Stimulated activated CD8-positive, alpha-beta memory T cell treated with anti-CD3 and anti-CD28 coated beads, Interleukin-4, amount 100 ng/mL, for 48 hours (primary cell): ENCODE data around the gene TRIAP1.
"Not testable (repeated sequence)": the region's sequence is repeated elsewhere in the genome, so short reads cannot be mapped to it uniquely, and the experiment has no call there.

Experiments
- DNase-seq: peaks from one replicate; pipeline ENCODE4 v3.0.0-alpha.2; 2020

Gene TRIAP1

DNA sequence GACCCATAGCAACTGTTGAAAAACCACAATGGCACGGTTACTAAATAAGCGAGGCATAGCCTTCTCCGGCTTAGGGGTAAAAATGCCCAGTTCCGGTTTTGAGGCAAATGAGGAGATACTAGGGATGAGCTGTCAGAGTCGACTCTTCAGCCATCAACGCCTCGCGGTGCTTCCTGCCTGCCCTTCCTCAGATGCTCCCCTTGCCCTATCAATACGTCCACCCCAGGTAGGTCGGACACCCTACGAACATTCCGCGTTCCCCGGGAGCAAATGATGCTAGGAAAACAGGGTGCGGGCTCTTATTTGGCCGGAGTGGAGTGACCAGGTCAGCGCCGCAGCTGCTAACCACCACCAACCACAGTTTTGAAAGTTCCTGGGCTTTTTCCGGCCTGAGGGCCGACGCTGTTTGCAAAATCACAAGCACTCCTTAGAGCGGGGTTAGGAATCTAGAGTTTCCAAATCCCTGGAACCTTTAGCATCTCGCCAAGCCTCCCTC, 22.2 kb upstream of the TRIAP1 start:
- peak; percentile 60 for DNase-seq

DNA sequence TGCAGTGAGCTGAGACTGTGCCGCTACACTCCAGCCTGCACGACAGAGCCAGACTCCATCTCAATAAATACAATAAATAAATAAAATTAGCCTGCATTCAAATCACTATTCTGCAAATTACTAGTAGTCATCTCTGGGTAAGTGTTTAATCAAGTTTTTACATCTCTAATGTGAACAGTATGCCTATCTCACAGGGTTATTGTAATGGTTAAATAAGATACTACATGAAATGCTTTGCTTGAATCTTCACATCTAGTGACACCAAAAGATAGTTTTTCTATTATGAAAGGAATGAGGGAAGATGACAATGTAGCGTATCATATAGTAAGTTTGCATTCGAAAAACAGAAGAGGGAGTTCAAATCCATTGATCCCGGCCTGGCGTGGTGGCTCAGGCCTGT, 21.3 kb upstream of the TRIAP1 start:
- no peak for DNase-seq

DNA sequence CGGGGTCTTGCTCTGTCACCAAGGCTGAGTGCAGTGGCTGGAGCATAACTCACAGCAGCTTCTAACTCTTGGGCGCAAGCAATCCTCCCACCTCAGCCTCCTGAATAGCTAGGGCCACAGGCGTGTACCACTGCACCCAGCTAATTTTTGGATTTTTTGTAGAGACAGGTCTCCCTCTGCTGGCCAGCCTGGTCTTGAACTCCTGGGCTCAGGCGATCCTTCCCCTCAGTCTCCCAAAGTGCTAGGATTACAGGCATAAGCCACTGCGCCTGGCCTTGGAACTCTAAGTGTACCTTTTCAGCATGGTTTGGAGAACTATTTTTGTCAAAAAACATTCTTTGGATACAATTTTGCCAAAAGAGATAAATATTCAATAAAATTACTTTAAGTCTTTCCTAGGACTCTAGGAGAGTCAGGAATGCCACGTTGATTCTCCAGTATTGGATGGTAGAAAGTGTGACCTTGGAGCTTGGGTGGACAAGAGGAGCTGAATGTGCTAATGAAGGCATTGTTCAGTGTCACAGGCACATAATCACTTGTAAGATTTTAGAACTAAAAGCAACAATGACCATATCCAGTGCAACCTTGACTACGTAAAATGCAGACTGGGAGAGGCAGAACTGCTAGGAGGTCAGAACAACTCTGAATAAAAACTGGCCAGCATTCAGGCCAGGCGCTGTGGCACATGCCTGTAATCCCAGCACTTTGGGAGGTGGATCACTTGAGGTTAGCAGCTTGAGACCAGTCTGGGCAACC, 20.6 kb upstream of the TRIAP1 start:
- DNase-seq, result peak; percentile 52

DNA sequence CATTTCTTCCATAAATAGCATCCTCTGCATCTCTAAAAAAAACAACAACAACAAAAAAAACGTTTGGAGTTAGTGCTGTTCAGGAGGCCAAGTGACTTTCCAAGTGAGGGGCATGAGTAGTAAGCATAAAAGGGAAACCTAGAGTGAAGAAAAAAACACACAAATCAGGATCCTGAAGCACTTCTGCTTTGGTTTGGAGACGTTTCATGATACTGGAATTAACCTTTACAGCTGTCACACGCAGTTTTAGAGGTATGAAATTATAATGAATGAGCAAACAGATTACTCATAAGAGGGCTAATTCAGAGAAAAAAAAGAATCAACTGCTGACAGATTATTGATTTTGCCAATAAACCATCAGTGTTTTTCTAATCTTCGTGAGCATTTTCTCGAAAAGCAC, 19.6 kb upstream of the TRIAP1 start:
- DNase-seq, result no peak

DNA sequence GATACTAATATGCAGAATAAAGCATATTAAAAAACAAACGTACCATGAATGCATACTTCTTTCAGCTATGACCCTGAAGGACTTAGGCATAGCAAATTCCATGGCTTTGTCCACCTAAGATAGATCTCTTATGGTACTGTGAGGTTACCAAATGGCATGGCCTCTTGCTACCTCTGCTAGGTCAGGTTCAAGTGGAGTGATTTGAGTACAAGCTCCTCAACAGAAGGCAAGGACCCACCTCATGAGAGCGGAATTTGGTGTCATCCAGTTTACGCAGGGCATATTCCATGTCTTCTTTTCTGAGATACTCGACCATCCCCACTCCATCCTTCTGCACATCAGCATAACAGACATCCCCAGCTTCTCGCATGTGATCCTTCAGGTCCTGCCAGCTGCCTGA, 17.5 kb upstream of the TRIAP1 start:
- DNase-seq, result no peak

DNA sequence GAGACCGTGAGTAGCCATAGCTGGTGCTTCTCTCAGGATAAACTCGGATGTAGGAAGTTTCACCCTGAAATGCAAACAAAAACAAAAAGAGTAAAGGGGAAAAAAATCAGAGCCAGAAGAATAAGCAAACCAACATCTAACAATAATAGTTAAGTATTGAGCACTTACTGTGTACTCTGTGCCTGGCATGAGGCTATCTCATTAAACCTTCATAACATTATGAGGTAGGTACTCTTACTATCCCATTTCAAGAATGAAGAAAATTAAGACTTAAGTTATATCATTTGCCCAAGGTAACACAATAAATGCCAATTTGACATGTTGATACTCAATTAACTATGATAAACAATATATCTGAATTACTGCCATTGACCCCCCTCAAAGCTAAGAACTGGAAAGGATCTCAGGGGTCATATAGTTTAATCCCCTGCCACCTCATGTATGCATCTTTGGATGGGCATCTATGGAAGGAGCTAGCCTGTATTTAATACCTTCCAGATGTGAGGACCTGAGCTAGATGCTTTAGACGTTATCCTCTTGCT, 16.0 kb upstream of the TRIAP1 start:
- no peak for DNase-seq

DNA sequence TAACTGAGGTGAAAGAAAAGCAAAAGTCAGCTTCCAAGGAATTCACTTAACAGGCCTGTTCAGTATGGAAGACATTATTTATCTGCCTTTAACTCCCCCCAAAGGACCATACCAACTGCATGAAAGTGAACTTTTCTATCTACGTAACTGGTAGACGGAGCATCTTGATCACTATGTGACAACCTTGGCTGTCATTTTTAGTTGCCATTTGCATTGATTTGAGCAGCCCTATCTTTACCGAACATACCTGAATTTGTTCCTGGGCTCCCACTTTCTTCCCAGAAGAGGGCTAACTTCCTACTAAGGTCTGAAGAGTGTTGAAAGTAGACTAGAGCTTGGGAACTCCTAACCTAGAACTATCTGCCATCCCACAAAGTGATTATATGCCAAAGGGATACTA, 14.0 kb upstream of the TRIAP1 start:
- DNase-seq, result no peak

DNA sequence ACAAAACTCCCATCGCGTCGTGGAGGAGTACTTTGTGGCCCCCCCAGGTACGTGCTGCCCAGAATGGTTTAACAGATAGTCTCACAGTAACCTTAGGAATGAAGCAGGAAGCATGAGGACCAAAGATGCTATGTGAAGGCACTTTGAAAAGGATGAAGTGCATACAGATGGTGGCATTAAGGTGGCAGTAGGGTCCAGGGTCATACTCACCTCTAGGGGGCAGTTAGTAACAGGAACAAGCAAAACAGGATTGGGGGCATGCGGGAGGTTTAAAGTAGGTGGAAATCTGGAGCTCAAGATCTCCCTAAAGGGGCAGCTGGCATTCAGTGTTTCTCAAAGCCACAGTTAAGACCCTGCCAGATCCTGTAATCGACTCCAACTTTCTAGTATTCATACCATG, 10.9 kb upstream of the TRIAP1 start:
- DNase-seq, result no peak

DNA sequence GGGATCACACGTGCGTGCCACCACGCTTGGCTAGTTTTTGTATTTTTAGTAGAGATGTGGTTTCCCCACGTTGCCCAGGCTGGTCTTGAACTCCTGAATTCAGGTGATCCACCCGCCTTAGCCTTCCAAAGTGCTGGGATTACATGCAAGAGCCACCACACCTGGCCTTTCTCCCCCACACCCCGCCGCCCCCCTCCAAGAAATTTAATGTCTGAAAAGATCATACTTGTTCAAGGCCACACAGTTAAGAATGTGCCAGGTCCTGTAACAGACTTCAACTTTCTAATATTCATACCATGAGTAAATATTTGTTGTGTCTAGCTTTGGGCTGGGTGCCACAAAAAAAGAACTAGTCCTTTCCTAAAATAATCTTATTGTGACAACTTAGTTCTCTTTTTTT, 9.1 kb upstream of the TRIAP1 start:
- no peak for DNase-seq

DNA sequence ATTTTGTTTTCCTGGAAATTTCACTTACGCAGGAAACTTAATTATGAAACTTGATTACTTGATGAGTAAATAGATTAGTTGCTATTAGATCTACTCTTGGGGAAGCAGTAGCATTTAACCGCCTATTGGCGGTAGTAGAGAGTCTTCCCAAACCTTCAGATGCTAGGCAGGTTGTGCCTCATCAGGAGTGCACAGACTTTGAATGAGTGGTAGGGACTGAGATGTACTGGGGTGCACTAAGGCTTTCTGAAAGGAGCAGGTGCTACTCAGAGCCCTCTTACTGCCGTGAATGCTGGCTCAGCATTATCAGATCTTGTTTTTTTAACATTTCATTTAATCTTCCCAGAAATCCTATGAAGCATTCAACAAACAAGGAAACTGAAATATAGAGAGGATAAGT, 7.8 kb upstream of the TRIAP1 start:
- DNase-seq, result no peak

DNA sequence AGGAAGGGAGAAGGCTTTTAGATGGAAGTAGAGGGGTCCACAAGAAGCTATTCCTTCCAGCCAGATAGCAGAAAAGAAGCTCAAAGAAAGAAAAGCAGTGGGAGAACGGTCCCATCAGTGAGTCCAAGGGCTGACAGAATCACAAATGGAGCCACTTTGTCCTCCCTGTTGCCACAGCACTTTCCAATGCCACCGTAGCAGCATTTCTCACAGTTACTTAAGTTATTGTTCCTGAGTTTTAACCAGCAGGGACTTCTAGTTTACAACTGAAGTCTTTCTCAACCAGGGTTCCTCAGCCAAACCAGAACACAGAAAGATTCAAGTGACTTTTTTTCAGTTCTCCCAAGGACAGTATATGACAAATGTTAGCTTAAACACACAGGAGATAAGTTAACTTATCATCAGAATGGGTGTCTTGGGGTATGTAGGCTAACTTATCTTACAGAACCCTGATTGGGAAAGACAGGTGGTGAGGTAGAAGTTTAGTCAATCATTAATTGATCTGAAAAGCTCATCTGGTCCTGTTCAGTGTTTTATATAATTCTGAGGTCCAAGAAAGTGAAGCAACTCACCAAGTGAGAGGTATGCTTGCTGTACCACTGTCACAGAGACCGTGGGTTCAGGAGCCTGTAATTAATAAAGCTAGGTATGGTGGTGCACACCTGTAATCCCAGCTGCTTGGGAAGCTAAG, 7.0 kb upstream of the TRIAP1 start:
- DNase-seq, result no peak

DNA sequence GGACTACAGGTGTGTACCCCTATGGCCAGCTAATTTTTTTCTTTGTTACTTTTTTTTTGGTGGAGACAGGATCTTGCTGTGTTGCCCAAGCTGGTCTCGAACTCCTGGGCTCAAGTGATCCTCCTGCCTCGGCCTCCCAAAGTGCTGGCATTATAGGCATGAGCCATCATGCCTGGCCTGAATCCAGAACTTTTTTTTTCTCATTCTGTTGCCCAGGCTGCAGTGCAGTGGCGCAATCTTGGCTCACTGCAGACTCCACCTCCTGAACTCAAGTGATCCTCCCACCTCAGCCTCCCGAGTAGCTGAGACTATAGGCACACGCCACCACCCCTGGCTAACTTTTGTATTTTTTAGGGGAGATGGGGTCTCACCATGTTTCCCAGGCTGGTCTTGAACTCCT, 6.3 kb upstream of the TRIAP1 start:
- DNase-seq, result not testable (repeated sequence)

DNA sequence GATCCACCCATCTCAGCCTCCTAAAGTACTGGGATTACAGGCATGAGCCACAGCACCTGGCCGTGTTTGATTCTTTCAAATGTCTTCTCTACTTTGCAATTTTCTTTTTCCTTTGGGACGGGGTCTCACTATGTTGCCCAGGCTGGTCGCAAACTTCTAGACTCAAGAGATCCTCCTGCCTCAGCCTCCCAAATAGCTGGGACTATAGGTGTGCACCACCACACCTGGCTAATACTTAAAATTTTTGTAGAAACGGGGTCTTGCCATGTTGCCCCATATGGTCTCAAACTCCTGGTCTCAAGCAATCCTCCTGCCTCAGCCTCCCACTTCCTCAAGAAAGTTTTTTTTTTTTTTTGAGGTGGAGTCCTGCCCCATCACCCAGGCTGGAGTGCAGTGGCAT, 1.8 kb upstream of the TRIAP1 start:
- DNase-seq, result no peak

DNA sequence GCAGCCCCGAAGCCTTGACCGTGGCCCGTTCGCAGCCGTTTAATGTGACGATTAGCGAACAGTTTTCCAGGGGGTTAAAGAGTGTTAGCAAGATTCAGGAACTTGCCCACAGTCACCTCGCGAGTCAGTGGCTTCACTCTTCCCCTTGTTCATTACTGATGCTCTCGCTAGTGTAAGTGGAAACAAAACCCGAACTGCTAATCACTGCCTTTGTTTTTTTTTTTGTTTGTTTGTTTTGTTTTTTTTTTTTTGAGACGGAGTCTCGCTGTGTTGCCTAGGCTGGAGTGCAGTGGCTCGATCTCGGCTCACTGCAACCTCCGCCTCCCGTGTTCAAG, 627 bp upstream of the TRIAP1 start:
- DNase-seq, result not testable (repeated sequence)

DNA sequence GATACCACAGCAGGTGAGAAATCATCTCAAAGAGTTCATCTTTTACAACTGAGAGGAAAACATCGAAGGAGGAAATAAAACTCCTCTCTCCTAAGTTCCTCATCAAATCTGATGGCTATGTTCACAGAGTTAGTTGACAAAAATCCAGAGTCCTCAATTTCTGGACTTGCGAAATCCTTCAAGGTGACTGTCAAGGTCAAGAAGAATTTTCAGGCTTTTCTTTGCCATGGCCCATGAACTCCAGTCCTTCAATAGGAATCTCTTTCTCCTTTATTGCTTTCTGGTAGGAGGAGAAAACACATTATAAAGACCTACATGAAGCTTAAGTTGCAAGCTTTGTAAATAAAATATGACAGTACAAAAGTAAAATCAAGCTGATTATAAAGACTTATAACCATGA, 1.5 kb downstream of the TRIAP1 start:
- DNase-seq, result no peak

DNA sequence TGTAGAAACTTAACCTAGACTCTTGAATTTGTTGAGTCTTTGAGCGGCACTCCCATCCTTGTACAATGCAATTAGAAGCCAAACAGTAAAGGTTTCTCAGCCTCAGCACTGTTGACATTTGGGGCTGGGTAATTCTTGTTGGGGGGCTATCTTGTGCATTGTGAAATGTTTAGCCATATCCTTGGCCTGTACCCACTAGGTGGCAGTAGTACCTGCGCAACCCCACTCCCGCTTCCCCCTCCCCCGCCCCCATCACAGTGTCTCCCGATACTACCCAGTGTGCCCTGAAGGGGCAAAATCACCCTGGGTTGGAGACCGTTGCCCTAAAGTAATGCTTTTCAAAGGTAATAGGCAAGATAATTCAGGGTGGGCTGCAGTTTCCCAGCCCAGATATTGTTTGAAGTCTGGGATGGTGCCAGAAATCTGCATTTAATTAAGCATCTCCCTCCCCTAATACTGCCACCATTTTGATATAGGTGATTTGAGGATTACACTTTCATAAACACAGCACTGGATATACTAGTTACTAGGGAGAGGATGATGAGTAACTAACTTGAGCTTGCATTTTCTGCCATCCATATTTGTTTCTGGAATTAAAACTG, 6.4 kb downstream of the TRIAP1 start:
- DNase-seq, result peak; percentile 80

DNA sequence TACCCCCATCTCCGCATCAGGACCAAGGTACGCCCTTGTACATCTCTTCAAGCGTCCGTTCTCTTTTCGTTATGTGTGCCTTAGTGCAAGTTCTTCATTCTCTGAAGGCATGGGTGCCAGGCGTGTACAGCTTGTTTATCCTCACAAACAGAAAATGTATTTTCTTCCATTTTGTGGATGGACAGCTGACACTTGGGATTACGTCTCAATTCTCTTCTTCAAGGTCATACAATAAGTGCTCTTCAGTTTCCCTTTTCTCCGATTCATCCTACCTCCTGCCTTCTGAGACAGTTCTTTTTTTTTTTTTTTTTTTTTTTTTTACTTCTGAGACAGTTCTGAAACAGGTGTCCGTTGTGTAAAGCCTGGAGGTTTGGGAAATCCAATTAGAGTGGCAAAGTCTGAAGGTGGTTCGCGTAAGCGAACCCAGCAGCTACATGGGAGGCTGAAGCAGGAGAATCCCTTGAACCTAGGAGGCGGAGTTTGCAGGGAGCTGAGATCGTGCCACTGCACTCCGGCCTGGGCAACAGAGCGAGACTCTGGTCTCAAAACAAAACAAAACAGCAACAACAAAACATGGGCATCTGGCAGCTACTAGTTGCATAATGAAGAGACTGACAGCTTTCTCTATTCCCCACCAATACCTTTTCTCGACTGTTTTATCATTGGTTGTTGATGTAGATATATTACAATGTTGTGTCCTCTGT, 7.5 kb downstream of the TRIAP1 start:
- no peak for DNase-seq

DNA sequence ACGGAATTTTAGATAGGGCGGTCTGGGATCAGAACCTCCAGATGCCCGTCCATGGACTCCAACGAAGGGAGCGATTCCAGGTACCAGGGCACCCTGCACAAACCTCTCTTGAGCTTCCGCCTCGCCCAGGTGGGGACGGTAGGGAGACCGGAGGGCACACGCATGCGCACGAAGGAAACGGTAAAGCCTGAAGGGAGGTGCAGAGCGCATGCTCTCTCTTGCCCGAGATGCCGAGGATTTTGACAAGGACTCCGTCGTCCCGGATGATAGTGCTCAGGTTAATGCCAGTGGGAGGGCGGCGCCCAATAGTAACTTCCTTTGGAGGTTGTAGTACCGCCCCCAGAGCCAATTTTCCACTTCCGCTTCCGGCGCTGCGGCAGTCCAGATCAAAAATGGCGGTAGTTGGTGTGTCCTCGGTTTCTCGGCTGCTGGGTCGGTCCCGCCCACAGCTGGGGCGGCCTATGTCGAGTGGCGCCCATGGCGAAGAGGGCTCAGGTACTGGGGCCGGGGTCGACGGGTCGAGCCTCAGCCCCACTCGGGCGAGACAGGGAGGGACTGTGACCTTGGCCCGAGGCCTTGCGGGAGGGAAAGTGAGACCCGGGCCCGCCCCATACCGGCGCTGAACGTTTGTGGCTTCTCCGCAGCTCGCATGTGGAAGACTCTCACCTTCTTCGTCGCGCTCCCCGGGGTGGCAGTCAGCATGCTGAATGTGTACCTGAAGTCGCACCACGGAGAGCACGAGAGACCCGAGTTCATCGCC, 8.3 kb downstream of the TRIAP1 start, which contains the start of gene COX6A1:
Gene COX6A1, plus strand, starts transcription at position 379 of the 760 bp plus-strand sequence. Its CDS starts 14 bp downstream, at position 393.
- peak; percentile 98 for DNase-seq

DNA sequence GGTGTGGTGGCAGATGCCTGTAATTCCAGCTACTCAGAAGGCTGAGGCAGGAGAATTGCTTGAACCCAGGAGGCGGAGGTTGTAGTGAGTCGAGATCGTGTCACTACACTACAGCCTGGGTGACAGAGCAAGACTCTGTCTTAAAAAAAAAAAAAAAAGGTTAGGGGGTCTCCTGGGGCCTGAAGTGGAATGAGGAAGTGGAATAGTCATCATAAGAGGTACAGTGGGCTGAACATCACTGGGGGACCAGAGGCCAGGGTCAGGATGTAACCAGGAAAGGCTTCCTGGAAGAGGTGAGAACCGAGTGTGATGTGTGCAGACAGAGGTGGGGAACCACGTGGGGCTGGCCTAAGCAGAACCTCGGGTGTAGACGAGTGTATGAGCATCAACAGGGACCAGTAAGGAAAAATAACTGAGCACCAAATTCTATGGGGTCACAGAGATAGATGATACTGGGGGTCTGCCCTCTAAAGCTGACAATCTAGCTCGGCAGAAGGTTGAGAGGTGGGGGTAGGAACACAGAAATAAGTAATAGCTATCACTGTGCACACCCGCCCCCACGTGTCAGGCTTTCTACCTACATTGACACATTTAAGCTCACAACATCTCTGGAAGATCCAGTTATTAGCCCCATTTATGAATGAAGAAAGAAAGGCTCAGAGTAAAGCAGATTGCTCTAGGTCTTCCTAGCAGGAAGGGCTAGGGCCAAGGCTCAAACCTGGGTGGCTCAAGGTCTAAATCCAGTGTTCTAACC, 13.2 kb downstream of the TRIAP1 start:
- DNase-seq, result no peak

DNA sequence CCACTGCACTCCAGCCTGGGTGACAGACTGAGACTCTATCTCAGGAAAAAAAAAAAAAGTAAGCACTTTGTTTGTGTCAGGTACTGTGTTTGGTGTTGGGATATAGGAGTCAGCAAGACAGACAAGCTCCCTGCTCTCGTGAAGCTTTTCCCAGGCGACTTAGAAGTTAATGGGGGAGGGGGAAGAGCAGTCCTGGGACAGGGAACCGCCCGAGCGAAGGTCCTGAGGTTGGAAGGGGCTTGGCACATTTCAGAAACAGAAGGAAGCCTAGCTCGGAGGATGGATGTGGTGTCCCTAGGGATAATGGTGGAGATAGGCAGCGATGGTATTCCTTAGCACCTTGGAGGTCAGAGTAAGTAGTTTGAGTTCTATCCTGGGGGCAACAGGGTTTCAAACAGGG, 16.8 kb downstream of the TRIAP1 start:
- DNase-seq, result no peak

DNA sequence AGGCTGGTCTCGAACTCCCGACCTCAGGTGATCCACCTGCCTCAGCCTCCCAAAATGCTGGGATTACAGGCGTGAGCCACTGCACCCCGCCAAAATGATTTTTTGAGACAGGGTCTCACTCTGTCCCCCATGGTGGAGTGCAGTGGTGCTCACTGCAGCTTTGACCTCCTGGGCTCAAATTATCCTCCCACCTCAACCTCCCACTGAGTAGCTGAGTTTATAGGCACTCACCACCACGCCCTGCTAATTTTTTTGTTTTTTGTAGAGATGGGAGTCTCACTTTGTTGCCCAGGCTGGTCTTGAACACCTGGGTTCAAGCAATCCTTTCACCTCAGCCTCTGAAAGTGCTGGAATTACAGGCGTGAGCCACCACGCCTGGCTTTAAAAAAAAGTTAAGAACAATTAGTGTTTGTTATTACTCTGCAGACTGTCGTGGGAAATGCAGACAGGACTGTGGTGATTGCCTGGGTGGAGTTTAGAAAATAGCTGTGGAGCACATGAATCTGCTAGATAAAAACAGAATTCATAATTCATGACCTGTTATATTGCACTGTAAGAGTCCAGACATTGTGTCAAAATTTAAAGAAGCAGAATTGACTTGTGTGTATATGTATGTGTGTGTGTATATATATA, 17.5 kb downstream of the TRIAP1 start:
- DNase-seq, result no peak
